ENCODE data around the gene GPC5.

The GPC5 gene

DNA sequence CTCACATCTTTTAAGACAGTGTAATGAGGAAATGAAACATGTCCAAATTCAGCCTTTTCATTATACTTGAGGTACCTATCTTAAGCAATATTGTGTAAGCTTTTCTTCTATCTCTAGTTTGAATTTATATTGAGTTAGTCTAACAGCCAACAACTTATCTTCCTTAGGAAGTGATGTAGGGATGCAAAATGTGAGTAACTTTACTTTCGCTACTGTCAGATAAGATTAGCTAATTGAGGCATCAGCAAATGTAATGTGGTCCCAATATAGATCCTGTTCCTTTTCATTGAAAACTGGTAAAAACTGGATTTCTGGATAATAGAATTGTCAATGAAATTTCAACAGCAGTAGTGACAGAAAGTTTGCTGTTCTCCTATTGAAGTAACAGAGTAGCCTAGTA, 902.2 kb downstream of the GPC5 start:
- Histone ChIP-seq H3K27me3 (ENCODE audit: control insufficient read depth, insufficient read depth, low read length) (no peaks in the 10 kb centered on the region), H3K4me3 (ENCODE audit: low read depth, low read length) (no peak overlapping the region), H3K27ac (ENCODE audit: low read depth, low read length) (no peak overlapping the region), H3K36me3 (ENCODE audit: control insufficient read depth, insufficient read depth, low read length) (no peaks in the 10 kb centered on the region), H3K4me1 (ENCODE audit: control insufficient read depth, insufficient read depth, low read length) (no peaks in the 10 kb centered on the region), H3K9me3 (ENCODE audit: control insufficient read depth, insufficient read depth, low read depth, low read length) (no peaks in the 10 kb centered on the region), H3K9ac (ENCODE audit: low read length) (no peak overlapping the region)

DNA sequence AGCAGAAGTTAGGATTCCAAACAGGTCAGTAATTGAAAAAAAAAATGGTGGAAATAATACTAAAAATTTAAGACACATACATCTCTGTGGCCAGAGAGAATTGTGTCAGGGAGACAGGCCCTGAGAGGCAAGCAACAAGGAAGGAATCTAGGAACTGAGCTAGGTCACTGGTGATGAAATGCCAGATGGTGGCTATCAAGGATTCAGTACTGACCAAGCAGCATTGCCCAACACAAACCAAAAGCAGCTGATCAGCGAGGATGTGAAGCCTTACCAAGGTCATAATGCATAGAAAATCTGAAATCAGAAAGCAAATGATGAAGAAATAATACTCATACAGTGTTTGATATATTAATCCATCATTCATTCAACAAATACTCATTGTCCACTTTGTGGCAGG, 905.0 kb downstream of the GPC5 start:
- Histone ChIP-seq H3K9ac (ENCODE audit: low read length) (no peak overlapping the region), H3K4me1 (ENCODE audit: control insufficient read depth, insufficient read depth, low read length) (no peaks in the 10 kb centered on the region; the same call in 1 of the 2 replicates), H3K9me3 (ENCODE audit: control insufficient read depth, insufficient read depth, low read depth, low read length) (no peaks in the 10 kb centered on the region), H3K27me3 (ENCODE audit: control insufficient read depth, insufficient read depth, low read length) (no peaks in the 10 kb centered on the region), H3K36me3 (ENCODE audit: control insufficient read depth, insufficient read depth, low read length) (no peaks in the 10 kb centered on the region), H3K4me3 (ENCODE audit: low read depth, low read length) (no peak overlapping the region), H3K27ac (ENCODE audit: low read depth, low read length) (no peak overlapping the region)

DNA sequence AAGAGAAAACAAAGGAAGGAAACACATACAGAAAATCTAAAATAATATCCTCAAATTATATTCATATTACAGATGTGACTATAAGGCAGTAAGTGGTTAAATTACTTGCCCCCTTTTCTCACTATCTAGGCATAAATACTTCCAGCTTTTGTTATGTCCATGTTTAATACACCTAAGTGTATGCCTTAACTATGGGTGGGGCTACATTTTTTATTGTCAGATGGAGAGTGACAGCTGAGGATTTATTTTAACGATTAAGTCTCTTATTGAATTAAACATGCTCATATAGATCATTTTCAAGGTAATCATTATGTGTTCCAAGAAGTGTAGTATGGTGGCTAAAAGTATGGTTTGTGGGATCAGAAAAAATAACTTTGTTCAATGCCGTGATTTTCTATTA, 909.3 kb downstream of the GPC5 start:
- H3K27me3 ChIP-seq (ENCODE audit: control insufficient read depth, insufficient read depth, low read length): no peaks in the 10 kb centered on the region
- no peaks in the 10 kb centered on the region; the same call in 1 of the 2 replicates for H3K4me1 ChIP-seq (ENCODE audit: control insufficient read depth, insufficient read depth, low read length)
- no peaks in the 10 kb centered on the region for H3K36me3 ChIP-seq (ENCODE audit: control insufficient read depth, insufficient read depth, low read length)
- H3K9ac ChIP-seq (ENCODE audit: low read length): no peak overlapping the region
- no peaks in the 10 kb centered on the region for H3K9me3 ChIP-seq (ENCODE audit: control insufficient read depth, insufficient read depth, low read depth, low read length)
- no peak overlapping the region for H3K4me3 ChIP-seq (ENCODE audit: low read depth, low read length)
- H3K27ac ChIP-seq (ENCODE audit: low read depth, low read length): no peak overlapping the region

DNA sequence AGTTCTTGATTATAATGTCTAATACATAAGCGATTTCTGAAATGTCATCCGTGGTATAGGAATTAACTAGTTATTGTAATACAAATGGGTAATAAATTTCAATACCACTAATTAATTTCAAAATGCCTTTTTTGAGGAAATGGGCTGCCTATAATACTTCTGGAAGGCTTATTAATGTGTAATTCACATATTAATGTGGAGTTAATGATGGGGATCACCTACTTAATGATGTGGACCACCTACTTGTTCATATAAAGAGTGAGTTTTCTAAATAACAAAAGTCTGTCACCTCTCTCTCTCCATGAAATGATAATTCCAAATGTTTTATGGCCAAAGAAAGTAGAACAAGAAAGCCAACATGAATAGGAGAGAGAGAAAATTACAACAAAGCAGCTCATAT, 914.4 kb downstream of the GPC5 start:
- H3K27ac ChIP-seq (ENCODE audit: low read depth, low read length): no peak overlapping the region
- H3K27me3 ChIP-seq (ENCODE audit: control insufficient read depth, insufficient read depth, low read length): no peaks in the 10 kb centered on the region
- H3K9ac ChIP-seq (ENCODE audit: low read length): no peak overlapping the region
- no peaks in the 10 kb centered on the region for H3K9me3 ChIP-seq (ENCODE audit: control insufficient read depth, insufficient read depth, low read depth, low read length)
- no peaks in the 10 kb centered on the region for H3K36me3 ChIP-seq (ENCODE audit: control insufficient read depth, insufficient read depth, low read length)
- H3K4me1 ChIP-seq (ENCODE audit: control insufficient read depth, insufficient read depth, low read length): no peaks in the 10 kb centered on the region
- H3K4me3 ChIP-seq (ENCODE audit: low read depth, low read length): no peak overlapping the region

DNA sequence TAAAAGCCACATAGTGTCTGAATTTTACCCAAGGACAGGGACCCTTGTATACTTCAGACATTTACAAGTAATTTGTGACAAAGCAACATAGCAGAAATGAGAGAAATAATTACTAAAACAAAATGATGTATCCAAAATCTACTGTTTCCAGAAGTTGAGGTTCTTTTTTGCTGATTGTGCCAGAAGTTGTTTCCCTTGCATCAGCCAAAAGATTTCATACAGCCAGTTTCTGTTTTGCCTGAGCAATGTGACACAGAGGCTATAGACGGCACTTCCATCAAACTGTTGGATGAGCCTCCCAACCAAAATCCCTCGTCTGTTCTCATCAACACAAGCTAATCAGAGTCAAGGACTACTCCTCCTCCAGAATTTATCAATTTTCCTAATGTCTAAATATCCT, 915.0 kb downstream of the GPC5 start:
- H3K9ac ChIP-seq (ENCODE audit: low read length): no peak overlapping the region
- H3K4me3 ChIP-seq (ENCODE audit: low read depth, low read length): no peak overlapping the region
- H3K9me3 ChIP-seq (ENCODE audit: control insufficient read depth, insufficient read depth, low read depth, low read length): no peaks in the 10 kb centered on the region
- H3K27me3 ChIP-seq (ENCODE audit: control insufficient read depth, insufficient read depth, low read length): no peaks in the 10 kb centered on the region
- no peak overlapping the region for H3K27ac ChIP-seq (ENCODE audit: low read depth, low read length)
- no peaks in the 10 kb centered on the region for H3K36me3 ChIP-seq (ENCODE audit: control insufficient read depth, insufficient read depth, low read length)
- no peaks in the 10 kb centered on the region for H3K4me1 ChIP-seq (ENCODE audit: control insufficient read depth, insufficient read depth, low read length)

DNA sequence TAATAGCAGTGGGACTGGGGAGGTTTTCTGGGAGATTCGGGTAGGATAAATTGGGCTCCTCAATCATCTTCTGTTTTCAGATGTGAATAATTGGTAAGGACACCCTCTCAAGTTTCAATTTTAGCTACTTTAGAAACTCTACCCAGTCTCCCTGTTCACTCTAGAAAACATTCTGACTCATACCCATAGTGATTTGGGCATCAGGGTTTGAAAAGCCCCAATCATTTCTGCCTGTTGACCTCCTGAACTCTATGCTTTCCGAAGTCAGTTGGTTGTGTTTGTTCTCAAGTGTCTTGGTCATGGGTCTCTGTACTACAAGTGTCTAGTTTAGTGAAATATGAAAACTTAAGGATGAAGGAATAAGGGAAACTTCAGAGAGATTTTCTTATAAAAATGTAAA, 916.8 kb downstream of the GPC5 start:
- no peaks in the 10 kb centered on the region for H3K27me3 ChIP-seq (ENCODE audit: control insufficient read depth, insufficient read depth, low read length)
- H3K36me3 ChIP-seq (ENCODE audit: control insufficient read depth, insufficient read depth, low read length): no peaks in the 10 kb centered on the region
- no peak overlapping the region for H3K9ac ChIP-seq (ENCODE audit: low read length)
- no peaks in the 10 kb centered on the region for H3K4me1 ChIP-seq (ENCODE audit: control insufficient read depth, insufficient read depth, low read length)
- H3K4me3 ChIP-seq (ENCODE audit: low read depth, low read length): no peak overlapping the region
- no peaks in the 10 kb centered on the region for H3K9me3 ChIP-seq (ENCODE audit: control insufficient read depth, insufficient read depth, low read depth, low read length)
- H3K27ac ChIP-seq (ENCODE audit: low read depth, low read length): no peak overlapping the region

DNA sequence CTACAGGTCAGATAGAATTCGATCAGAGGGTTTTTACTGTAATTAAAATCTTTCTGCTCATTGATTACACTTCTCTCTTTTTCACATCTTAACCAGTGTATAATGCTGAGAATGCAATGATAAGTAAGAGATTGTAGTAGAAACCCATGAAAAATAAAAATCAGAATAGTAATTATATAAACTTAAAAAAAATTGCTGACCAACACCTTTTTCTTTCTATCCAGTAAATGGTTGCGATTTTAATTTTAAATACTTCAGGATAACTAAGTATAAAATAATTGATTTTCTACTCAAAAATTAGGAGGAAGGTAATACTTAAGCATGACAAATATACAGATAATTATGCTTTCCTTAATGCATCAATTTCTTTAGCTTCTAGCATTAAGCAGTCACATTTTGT, 917.6 kb downstream of the GPC5 start:
- no peak overlapping the region for H3K4me3 ChIP-seq (ENCODE audit: low read depth, low read length)
- no peak overlapping the region for H3K9ac ChIP-seq (ENCODE audit: low read length)
- H3K4me1 ChIP-seq (ENCODE audit: control insufficient read depth, insufficient read depth, low read length): no peaks in the 10 kb centered on the region
- H3K36me3 ChIP-seq (ENCODE audit: control insufficient read depth, insufficient read depth, low read length): no peaks in the 10 kb centered on the region
- no peaks in the 10 kb centered on the region for H3K9me3 ChIP-seq (ENCODE audit: control insufficient read depth, insufficient read depth, low read depth, low read length)
- no peak overlapping the region for H3K27ac ChIP-seq (ENCODE audit: low read depth, low read length)
- H3K27me3 ChIP-seq (ENCODE audit: control insufficient read depth, insufficient read depth, low read length): no peaks in the 10 kb centered on the region

DNA sequence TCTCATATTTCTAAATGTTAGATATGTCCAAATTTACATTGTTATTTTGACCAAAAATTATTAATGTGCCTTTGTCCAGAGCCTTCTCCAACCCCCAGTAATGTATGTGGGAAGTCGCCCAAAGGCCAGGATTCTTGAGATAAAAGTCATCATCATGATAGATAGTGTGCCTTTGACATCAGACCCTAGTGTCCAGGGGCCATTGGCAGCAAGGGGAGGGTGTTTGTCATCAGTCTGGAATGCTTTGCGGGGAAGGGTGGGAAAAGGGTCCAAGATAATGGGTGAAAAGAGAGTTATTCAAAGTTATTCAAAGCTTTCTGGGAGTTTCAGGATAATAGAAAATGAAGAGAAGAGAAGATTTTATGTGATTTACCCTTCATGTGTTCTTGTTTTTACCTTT, 918.6 kb downstream of the GPC5 start:
- Histone ChIP-seq H3K27me3 (ENCODE audit: control insufficient read depth, insufficient read depth, low read length) (no peaks in the 10 kb centered on the region), H3K4me3 (ENCODE audit: low read depth, low read length) (no peak overlapping the region), H3K36me3 (ENCODE audit: control insufficient read depth, insufficient read depth, low read length) (no peaks in the 10 kb centered on the region)

DNA sequence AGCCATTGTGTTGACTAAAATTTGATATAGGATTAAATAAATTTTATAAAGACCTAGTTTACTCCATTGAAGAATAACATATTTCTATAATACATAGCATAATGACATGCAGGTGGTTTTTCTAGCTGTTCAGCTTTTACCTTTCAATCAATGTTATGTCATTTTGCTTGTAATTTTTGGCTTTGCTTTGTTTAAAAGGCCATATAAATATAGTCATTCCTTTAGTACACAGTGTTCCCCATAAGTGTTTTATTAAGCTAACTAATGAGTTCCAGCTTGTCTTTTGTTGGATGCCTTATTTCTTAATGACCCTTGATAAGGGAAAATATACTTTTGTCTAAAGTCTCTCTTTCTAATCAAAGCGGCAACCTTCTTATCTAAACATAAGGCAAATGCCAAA, 921.9 kb downstream of the GPC5 start:
- H3K27me3 ChIP-seq (ENCODE audit: control insufficient read depth, insufficient read depth, low read length): no peaks in the 10 kb centered on the region
- no peaks in the 10 kb centered on the region for H3K9me3 ChIP-seq (ENCODE audit: control insufficient read depth, insufficient read depth, low read depth, low read length)
- H3K4me3 ChIP-seq (ENCODE audit: low read depth, low read length): no peak overlapping the region
- no peaks in the 10 kb centered on the region for H3K4me1 ChIP-seq (ENCODE audit: control insufficient read depth, insufficient read depth, low read length)
- H3K9ac ChIP-seq (ENCODE audit: low read length): no peak overlapping the region
- H3K36me3 ChIP-seq (ENCODE audit: control insufficient read depth, insufficient read depth, low read length): no peaks in the 10 kb centered on the region
- no peak overlapping the region for H3K27ac ChIP-seq (ENCODE audit: low read depth, low read length)

More for the DNA sequence above, 918.6 kb downstream of the GPC5 start:
- Histone ChIP-seq H3K9me3 (ENCODE audit: control insufficient read depth, insufficient read depth, low read depth, low read length) (no peaks in the 10 kb centered on the region), H3K27ac (ENCODE audit: low read depth, low read length) (no peak overlapping the region), H3K4me1 (ENCODE audit: control insufficient read depth, insufficient read depth, low read length) (no peaks in the 10 kb centered on the region), H3K9ac (ENCODE audit: low read length) (no peak overlapping the region)

DNA sequence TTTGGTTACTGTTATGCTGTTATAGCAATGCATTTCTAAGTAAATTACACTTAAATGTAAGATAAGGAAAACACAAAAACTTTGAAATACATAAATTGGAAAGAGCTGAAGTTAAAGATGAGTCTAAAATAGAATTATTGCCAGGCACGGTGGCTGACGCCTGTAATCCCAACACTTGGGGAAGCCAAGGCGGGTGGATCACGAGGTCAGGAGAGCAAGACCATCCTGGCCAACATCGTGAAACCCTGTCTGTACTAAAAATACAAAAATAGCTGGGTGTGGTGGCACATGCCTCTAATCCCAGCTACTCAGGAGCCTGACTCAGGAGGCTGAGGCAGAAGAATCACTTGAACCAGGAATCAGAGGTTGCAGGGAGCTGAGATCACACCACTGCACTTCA, 922.8 kb downstream of the GPC5 start:
- H3K27ac ChIP-seq (ENCODE audit: low read depth, low read length): no peak overlapping the region
- H3K9ac ChIP-seq (ENCODE audit: low read length): no peak overlapping the region

DNA sequence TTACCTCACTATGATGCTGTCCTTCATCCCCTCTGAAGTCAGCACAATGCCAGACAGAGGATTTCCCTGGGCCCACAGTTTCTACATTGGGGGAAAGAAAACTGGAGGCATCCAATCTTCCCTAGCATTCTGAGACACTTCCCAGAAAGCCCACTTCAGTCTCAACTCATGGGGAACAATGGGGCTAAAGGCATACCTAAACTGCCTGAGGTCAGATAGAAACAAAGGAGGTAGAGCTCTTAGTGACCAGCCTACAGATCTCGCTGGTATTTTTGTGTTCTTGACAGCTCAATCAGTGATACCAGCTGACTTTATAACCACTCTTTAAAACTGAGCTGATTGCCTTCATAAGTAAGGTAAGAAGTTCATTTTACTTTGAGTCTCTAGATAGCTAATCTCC, 947.2 kb downstream of the GPC5 start:
- Histone ChIP-seq H3K4me3 (ENCODE audit: low read depth, low read length) (no peak overlapping the region), H3K27me3 (ENCODE audit: control insufficient read depth, insufficient read depth, low read length) (no peaks in the 10 kb centered on the region), H3K36me3 (ENCODE audit: control insufficient read depth, insufficient read depth, low read length) (no peaks in the 10 kb centered on the region), H3K9ac (ENCODE audit: low read length) (no peak overlapping the region), H3K27ac (ENCODE audit: low read depth, low read length) (no peak overlapping the region), H3K4me1 (ENCODE audit: control insufficient read depth, insufficient read depth, low read length) (0 out of 2 replicates have a peak, but pooled peaks cover 3% of the 10 kb centered on the region), H3K9me3 (ENCODE audit: control insufficient read depth, insufficient read depth, low read depth, low read length) (peaks cover 6% of the 10 kb centered on the region; the same call in 1 of the 2 replicates)

More for the DNA sequence above, 922.8 kb downstream of the GPC5 start:
- Histone ChIP-seq H3K36me3 (ENCODE audit: control insufficient read depth, insufficient read depth, low read length) (no peaks in the 10 kb centered on the region), H3K4me3 (ENCODE audit: low read depth, low read length) (no peak overlapping the region), H3K9me3 (ENCODE audit: control insufficient read depth, insufficient read depth, low read depth, low read length) (no peaks in the 10 kb centered on the region), H3K4me1 (ENCODE audit: control insufficient read depth, insufficient read depth, low read length) (no peaks in the 10 kb centered on the region), H3K27me3 (ENCODE audit: control insufficient read depth, insufficient read depth, low read length) (no peaks in the 10 kb centered on the region)

DNA sequence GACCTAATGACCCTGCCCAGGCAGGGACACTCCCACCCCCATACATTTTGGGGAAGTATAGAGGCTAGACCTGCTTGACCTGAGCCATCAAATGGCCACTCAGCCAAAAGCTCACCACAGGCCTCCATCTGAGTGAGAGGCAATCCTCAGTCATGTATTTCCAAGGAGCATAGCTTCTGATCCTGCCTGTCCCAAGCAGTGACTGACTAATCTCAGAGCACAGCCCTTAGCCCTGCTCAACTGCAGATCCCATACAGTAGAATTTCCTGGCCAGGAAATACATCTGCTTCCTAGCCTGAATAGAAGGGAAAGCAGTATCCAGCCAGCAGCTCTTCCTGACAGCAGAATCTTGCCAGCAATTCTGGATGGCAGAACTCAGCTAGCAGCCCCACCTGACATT, 947.6 kb downstream of the GPC5 start:
- Histone ChIP-seq H3K9me3 (ENCODE audit: control insufficient read depth, insufficient read depth, low read depth, low read length) (peaks cover 6% of the 10 kb centered on the region; the same call in 1 of the 2 replicates), H3K9ac (ENCODE audit: low read length) (no peak overlapping the region), H3K4me3 (ENCODE audit: low read depth, low read length) (no peak overlapping the region), H3K36me3 (ENCODE audit: control insufficient read depth, insufficient read depth, low read length) (no peaks in the 10 kb centered on the region), H3K4me1 (ENCODE audit: control insufficient read depth, insufficient read depth, low read length) (0 out of 2 replicates have a peak, but pooled peaks cover 3% of the 10 kb centered on the region), H3K27me3 (ENCODE audit: control insufficient read depth, insufficient read depth, low read length) (no peaks in the 10 kb centered on the region), H3K27ac (ENCODE audit: low read depth, low read length) (no peak overlapping the region)

Measured in HUES6 (cell line).